GM18499 (cell line): Measurements from ENCODE around the gene TRIM8.

Experiments used
- ATAC-seq: cut with Tn5 transposase; IDR thresholded peaks from one replicate; pipeline ENCODE4 v1.9.1; 2021; ENCODE audit warnings: moderate number of reproducible peaks; ENCODE audit not compliant: insufficient read depth, unreplicated experiment

TRIM8 gene, protein sequence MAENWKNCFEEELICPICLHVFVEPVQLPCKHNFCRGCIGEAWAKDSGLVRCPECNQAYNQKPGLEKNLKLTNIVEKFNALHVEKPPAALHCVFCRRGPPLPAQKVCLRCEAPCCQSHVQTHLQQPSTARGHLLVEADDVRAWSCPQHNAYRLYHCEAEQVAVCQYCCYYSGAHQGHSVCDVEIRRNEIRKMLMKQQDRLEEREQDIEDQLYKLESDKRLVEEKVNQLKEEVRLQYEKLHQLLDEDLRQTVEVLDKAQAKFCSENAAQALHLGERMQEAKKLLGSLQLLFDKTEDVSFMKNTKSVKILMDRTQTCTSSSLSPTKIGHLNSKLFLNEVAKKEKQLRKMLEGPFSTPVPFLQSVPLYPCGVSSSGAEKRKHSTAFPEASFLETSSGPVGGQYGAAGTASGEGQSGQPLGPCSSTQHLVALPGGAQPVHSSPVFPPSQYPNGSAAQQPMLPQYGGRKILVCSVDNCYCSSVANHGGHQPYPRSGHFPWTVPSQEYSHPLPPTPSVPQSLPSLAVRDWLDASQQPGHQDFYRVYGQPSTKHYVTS

DNA sequence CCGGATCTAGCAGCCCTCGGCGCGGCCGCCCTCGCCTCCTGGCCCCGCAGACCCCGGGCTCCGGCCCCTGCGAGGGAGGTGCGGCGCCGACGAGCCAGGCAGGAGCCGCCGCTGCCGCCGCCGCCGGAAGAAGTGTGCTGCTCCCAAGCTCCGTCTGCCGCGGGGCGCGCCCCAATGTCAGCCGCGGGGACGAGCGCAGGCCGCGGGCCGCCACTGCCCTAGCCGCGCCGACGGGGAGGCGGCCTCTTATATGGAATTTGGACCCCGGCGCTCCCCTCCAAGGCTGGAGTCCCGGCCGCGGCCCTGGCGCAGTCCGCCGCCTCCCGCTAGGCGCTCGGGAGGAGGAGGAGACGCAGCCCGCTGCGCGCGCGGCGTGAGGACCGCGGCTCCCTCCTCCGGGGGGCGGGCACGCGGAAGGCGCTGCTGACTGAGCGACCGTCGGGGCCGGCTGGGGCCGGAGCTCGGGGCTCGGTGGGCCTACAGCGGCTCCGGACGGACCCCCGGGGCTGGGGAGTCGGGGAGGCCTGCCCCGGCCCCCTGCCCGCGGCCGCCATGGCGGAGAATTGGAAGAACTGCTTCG lies at the start of gene TRIM8:
TRIM8 (plus strand) TSS at position 414 of the 580 bp plus-strand sequence; CDS start at position 553, 139 bp downstream.
- no peak for ATAC-seq

DNA sequence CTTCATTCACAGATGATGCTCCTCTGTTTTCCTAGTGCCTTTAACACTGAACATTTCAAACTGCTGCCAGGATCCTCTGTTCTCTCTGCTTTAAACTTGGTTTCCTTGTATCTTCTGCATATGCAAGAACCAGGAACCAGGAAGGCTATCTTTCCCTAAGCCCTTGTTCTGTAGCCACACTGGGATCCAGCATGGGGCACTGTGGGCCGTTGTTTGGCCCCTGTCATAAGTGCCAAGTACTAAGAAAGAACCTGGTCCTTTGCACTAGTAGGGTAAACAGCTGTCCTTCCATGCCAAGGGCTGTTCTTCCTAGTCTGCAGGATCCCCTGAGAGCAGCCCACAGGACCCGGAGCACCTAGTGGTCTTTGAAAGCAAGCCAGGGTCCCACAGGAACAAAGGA lies 49.0 kb upstream of the TRIM8 start:
- no peak for ATAC-seq

GRCh38 chr10:102595897-102596296 lies 48.4 kb upstream of the TRIM8 start:
- ATAC-seq = no peak

GRCh38 chr10:102596506-102596971 lies 47.7 kb upstream of the TRIM8 start:
- ATAC-seq = no peak

DNA sequence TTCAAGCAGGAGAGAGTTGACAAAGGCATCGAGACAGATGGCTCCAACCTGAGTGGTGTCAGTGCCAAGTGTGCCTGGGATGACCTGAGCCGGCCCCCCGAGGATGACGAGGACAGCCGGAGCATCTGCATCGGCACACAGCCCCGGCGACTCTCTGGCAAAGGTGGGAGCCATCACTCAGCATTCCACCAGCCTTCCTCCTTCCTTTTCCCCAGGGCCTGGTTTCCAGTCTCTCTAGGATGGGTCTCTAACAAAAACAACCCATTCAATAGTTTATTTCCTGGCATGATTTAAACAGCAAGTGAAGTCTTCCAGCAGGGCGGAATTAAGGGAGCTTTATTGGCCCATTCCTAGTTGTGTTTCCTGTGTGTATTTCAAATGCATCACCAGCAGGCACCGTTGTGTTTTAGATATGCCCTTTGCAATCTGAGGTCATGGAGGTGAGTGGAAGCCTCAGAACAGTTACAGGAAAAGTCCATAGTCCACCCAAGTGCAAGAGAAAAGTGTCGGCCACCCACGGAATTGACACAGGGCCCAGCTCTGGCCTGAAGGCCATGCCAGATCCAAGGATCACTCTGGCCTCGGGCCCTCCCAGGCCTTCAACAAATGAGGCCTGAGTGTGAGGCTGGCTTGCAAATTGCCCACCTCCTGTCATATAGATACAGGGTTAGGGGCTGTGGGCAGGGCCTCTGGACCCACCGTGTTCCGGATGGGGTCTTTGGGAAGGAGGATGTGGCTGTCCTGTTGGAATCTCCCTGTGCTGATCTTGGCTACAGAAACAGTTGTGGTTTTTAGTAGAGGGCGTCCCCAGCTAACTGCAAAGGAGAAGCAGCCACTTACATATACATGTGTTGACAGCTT lies 46.9 kb upstream of the TRIM8 start:
- no peak for ATAC-seq

- no peak for ATAC-seq
Observed at GRCh38 chr10:102598243-102598642, 46.0 kb upstream of the TRIM8 start.

GRCh38 chr10:102599565-102600327 lies 44.5 kb upstream of the TRIM8 start:
- no peak for ATAC-seq

- ATAC-seq = no peak
Observed at GRCh38 chr10:102600816-102601215, 43.5 kb upstream of the TRIM8 start.

DNA sequence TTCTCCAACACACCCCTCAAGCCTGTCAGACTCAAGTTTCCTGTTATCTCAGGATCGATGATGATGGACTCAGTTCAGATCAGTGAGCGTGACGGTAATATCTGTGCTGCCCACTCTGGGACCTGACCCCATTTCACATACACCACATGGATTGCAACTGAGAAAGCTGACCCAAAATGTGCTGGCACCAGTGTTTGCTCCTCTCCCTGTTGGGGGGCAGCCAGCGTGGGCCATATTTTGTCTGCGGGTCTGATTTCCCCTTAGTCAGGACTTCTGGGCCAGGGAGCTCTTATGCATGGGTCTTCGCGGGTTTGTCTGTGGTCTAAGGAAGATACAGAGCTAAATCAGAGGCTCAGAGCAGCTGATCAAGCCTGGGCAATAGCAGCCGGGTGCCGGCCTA lies 42.6 kb upstream of the TRIM8 start:
- ATAC-seq = no peak

DNA sequence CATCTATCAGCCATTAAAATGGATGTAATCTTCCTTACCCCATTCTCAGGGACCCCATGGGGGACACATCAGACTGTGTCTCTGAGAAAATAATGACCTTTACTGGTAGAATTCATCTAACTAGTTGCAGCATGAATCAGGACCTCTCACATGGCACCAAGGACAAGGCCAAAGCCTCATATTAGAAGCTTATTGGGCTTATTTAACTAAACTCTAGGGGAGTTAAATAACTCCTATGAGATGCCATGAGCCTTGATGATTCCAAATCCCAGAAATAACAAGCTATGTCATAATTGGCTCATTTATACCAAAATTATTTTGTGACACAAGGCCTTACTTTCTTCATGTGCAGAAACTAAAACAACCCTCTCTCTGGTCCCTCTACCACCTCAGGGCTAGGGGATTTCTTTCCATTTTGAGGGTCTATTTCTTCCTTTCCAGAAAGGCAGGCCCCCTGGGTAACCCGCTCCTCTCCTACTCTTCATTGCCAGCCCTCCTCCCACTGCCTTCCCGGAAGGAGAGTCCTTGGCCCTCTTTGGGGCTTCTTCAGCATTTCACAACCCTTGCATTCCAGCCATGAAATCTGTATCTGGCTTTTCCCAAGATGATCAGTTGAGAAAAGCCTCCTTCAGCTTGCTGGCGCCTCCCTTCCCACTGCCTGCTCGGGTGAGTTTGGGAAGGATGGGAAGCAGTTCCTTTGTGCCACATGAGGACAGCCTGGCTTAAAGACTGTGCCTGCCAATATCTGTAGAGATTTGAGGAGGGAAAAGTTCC lies 41.8 kb upstream of the TRIM8 start:
- ATAC-seq = no peak

DNA sequence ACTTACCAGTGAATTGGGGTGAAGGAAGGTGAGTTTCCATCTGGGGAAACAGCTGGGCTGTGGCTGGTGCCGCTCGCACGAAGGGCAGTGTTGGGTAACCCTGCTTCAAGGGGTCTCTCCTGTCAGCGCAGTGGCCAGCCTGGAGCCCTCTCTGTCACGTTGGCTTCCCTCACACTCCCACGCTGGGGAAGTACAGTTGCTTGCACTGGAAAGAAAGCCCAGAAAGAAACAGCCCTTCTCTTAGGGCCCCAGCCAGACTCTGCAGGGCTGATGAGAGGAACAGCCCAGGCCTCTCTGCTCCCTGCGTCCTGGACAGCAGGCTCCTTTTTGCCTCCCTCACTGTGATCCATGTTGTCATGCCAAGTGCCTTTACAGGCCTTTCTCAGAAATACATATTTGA lies 40.3 kb upstream of the TRIM8 start:
- ATAC-seq = no peak

GRCh38 chr10:102604439-102604841 lies 39.8 kb upstream of the TRIM8 start:
- no peak for ATAC-seq

GRCh38 chr10:102605712-102606111 lies 38.6 kb upstream of the TRIM8 start:
- no peak for ATAC-seq

GRCh38 chr10:102608487-102608886 lies 35.8 kb upstream of the TRIM8 start:
- no peak for ATAC-seq

- no peak for ATAC-seq
Observed at GRCh38 chr10:102610441-102610887, 33.8 kb upstream of the TRIM8 start.

DNA sequence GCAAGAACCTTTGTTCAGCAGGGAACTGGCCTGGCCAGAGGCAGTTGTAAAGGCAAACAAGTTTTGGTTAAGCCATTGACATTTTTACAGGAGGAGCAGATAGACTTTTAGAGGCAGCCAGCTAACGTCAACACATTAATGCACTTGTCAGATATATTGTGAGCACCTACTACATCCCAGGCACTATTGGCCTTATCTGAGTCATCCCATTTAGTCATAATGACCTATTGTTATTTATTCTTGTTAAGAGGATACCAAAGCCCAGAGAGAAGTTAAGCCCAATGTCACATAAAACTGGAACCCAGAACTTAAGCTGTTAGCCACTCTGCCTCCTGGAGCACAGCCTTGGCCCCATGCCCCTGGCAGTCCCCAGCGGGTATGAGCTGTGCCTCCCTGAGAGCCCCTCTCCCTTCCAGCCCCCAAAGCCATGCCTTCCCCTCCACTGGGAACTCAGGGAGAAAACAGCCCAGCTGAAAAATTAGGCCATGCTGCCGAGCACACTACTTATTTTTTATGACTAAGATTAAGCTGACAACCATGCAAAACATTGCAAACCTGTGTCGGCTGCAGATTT lies 32.7 kb upstream of the TRIM8 start:
- no peak for ATAC-seq

- ATAC-seq = no peak
Observed at GRCh38 chr10:102612964-102613275, 31.4 kb upstream of the TRIM8 start.

- no peak for ATAC-seq
Observed at GRCh38 chr10:102613286-102613685, 31.0 kb upstream of the TRIM8 start.

GRCh38 chr10:102613785-102614184 lies 30.5 kb upstream of the TRIM8 start:
- no peak for ATAC-seq
